ENCODE results near the gene CTNND2.

GRCh38 chr5:11724940-11725339 is 179.3 kb downstream of the CTNND2 start:
- no peak for TF ChIP-seq CTCF (conservative IDR thresholded peaks at IDR 0.05; ENCODE audit: low read depth, low read length)
- no peak for TF ChIP-seq EZH2 (IDR thresholded peaks at IDR 0.05; ENCODE audit: borderline replicate concordance, low read depth, low read length, poor library complexity, severe bottlenecking)

All from A673 (cell line).